H9 (cell line): ENCODE data around the gene CDHR5. TPM values are rescaled to one million over a fixed set of nuclear protein-coding genes. Genes with fewer than 3 reads are reported as not detected.

Experiments
- DNase-seq: peaks from one replicate; pipeline ENCODE4 v3.0.0-alpha.2; 2017
- H2AFZ ChIP-seq: one replicate; pipeline ENCODE4 v1.6.1; 2013; ENCODE audit warnings: mild to moderate bottlenecking, low read length, control low read depth, moderate library complexity
- H2AK5ac ChIP-seq: 2 replicates; pipeline ENCODE4 v1.6.1; 2013; ENCODE audit warnings: low read length, control low read depth, mixed read lengths; ENCODE audit not compliant: insufficient read length
- H2BK120ac ChIP-seq: one replicate; pipeline ENCODE4 v1.6.1; 2013; ENCODE audit warnings: low read depth, mild to moderate bottlenecking, low read length, control low read depth, inconsistent platforms; ENCODE audit not compliant: poor library complexity, severe bottlenecking
- H2BK12ac ChIP-seq: 2 replicates; pipeline ENCODE4 v1.6.1; 2013; ENCODE audit warnings: low read length, control low read depth, mixed read lengths, low read depth; ENCODE audit not compliant: insufficient read length
- H2BK15ac ChIP-seq: 2 replicates; pipeline ENCODE4 v1.6.1; 2013; ENCODE audit warnings: low read depth, low read length, control low read depth
- H2BK20ac ChIP-seq: one replicate; pipeline ENCODE4 v1.6.1; 2013; ENCODE audit warnings: low read depth, mild to moderate bottlenecking, low read length, control low read depth, inconsistent platforms; ENCODE audit not compliant: poor library complexity, severe bottlenecking
- H2BK5ac ChIP-seq: 2 replicates; pipeline ENCODE4 v1.6.1; 2013; ENCODE audit warnings: low read length, control low read depth, mixed read lengths; ENCODE audit not compliant: insufficient read length
- H3K14ac ChIP-seq: 2 replicates; pipeline ENCODE4 v1.6.1; 2013; ENCODE audit warnings: low read length, control low read depth; ENCODE audit not compliant: insufficient read depth
- H3K18ac ChIP-seq: 2 replicates; pipeline ENCODE4 v1.6.1; 2013; ENCODE audit warnings: low read depth, mild to moderate bottlenecking, mixed read lengths, low read length, control low read depth; ENCODE audit not compliant: insufficient read length
- H3K23ac ChIP-seq: 2 replicates; pipeline ENCODE4 v1.6.1; 2013; ENCODE audit warnings: low read length, control low read depth, mixed read lengths, low read depth; ENCODE audit not compliant: insufficient read length
- H3K23me2 ChIP-seq: 2 replicates; pipeline ENCODE4 v1.6.1; 2013; ENCODE audit warnings: low read depth, mild to moderate bottlenecking, mixed read lengths, low read length, control low read depth; ENCODE audit not compliant: insufficient read length, poor library complexity, severe bottlenecking
- H3K27ac ChIP-seq: 2 replicates; pipeline ENCODE4 v1.5.1; 2013; ENCODE audit warnings: low read length, control low read depth, mixed read lengths, low read depth; ENCODE audit not compliant: insufficient read length
- H3K27me3 ChIP-seq: 2 replicates; pipeline ENCODE4 v1.6.1; 2013; ENCODE audit warnings: low read length, control low read depth, inconsistent platforms; ENCODE audit not compliant: insufficient read depth
- H3K4ac ChIP-seq: 2 replicates; pipeline ENCODE4 v1.6.1; 2013; ENCODE audit warnings: low read depth, mild to moderate bottlenecking, control low read depth, inconsistent platforms, low read length, moderate library complexity
- H3K4me1 ChIP-seq: 2 replicates; pipeline ENCODE4 v1.6.1; 2013; ENCODE audit warnings: low read length, control low read depth, inconsistent platforms; ENCODE audit not compliant: insufficient read depth
- H3K4me2 ChIP-seq: 2 replicates; pipeline ENCODE4 v1.6.1; 2013; ENCODE audit warnings: low read length, control low read depth, mixed read lengths; ENCODE audit not compliant: insufficient read length, insufficient read depth
- H3K56ac ChIP-seq: 2 replicates; pipeline ENCODE4 v1.6.1; 2013; ENCODE audit warnings: low read depth, mild to moderate bottlenecking, mixed read lengths, low read length, control low read depth; ENCODE audit not compliant: insufficient read length
- H3K79me1 ChIP-seq: 2 replicates; pipeline ENCODE4 v1.6.1; 2013; ENCODE audit warnings: low read depth, mild to moderate bottlenecking, moderate library complexity, low read length, control low read depth, inconsistent platforms; ENCODE audit not compliant: insufficient read depth, poor library complexity, severe bottlenecking
- H3K79me2 ChIP-seq: 2 replicates; pipeline ENCODE4 v1.6.1; 2013; ENCODE audit warnings: low read length, control low read depth, inconsistent platforms; ENCODE audit not compliant: insufficient read depth
- H3K9ac ChIP-seq: 2 replicates; pipeline ENCODE4 v1.6.1; 2013; ENCODE audit warnings: low read length, control low read depth, mixed read lengths; ENCODE audit not compliant: insufficient read length; ENCODE audit errors: extremely low read depth
- H3K9me3 ChIP-seq: one replicate; pipeline ENCODE4 v1.6.1; 2013; ENCODE audit warnings: low read depth, low read length, inconsistent platforms; ENCODE audit not compliant: control insufficient read depth
- H3T11ph ChIP-seq: one replicate; pipeline ENCODE4 v1.6.1; 2013; ENCODE audit warnings: mild to moderate bottlenecking, low read length, control low read depth, inconsistent platforms
- H4K20me1 ChIP-seq: one replicate; pipeline ENCODE4 v1.6.1; 2013; ENCODE audit not compliant: control insufficient read depth, insufficient read length, insufficient read depth
- H4K5ac ChIP-seq: 2 replicates; pipeline ENCODE4 v1.6.1; 2013; ENCODE audit warnings: low read depth, mild to moderate bottlenecking, mixed read lengths, low read length, control low read depth; ENCODE audit not compliant: insufficient read length
- H4K8ac ChIP-seq: replicated peaks from 2 replicates; pipeline ENCODE4 v1.6.1; 2013; ENCODE audit warnings: low read length, control low read depth, mixed read lengths, low read depth; ENCODE audit not compliant: insufficient read length
- H4K91ac ChIP-seq: 2 replicates; pipeline ENCODE4 v1.6.1; 2013; ENCODE audit warnings: low read depth, mild to moderate bottlenecking, moderate library complexity, mixed read lengths, low read length, control low read depth; ENCODE audit not compliant: insufficient read length
- H3K27ac Mint-ChIP-seq, 3 experiments: 2 replicates in 2 of 3; 3 replicates in 1 of 3; pipeline ENCODE4 v1.8.0; 2020 to 2021; ENCODE audit warnings: mixed read lengths in 3 of 3, mild to moderate bottlenecking in 1 of 3, moderate library complexity in 1 of 3
- H3K27me3 Mint-ChIP-seq: 2 replicates; pipeline ENCODE4 v1.8.0; 2021; ENCODE audit warnings: low read depth, mild to moderate bottlenecking, moderate library complexity, mixed read lengths
- H3K36me3 Mint-ChIP-seq, 3 experiments: 2 replicates in 2 of 3; 3 replicates in 1 of 3; pipeline ENCODE4 v1.8.0; 2020 to 2021; ENCODE audit warnings: low read depth in 3 of 3, mixed read lengths in 3 of 3; ENCODE audit not compliant: insufficient read depth in 1 of 3
- H3K4me1 Mint-ChIP-seq, 2 experiments: 2 replicates each; pipeline ENCODE4 v1.8.0; 2020; ENCODE audit warnings: mixed read lengths in 2 of 2
- H3K4me3 Mint-ChIP-seq, 2 experiments: 2 replicates in 1 of 2; 3 replicates in 1 of 2; pipeline ENCODE4 v1.8.0; 2020 to 2021; ENCODE audit warnings: mild to moderate bottlenecking in 2 of 2, mixed read lengths in 2 of 2, moderate library complexity in 1 of 2
- H3K9me3 Mint-ChIP-seq, 2 experiments: 2 replicates in 1 of 2; 3 replicates in 1 of 2; pipeline ENCODE4 v1.8.0; 2020; ENCODE audit warnings: mild to moderate bottlenecking in 2 of 2, mixed read lengths in 2 of 2, moderate library complexity in 1 of 2
- CTCF ChIP-seq: fragments of 200-600 bp; sonication (generic); conservative IDR thresholded peaks from 3 replicates; pipeline ENCODE4 v1.8.0; 2021; ENCODE audit warnings: antibody characterized with exemption, mild to moderate bottlenecking
- WGBS: extraction: QIAGEN DNeasy Blood & Tissue Kit; methylation state at CpG from one replicate; pipeline ENCODE4 v1.1.7; 2013; ENCODE audit warnings: missing lambda C conversion rate, low lambda C conversion rate, mixed read lengths; ENCODE audit not compliant: insufficient read length; ENCODE audit errors: extremely low coverage; 5-methylcytosine and 5-hydroxymethylcytosine counted together
- total RNA-seq: library from RNA; stranded (reverse); gene quantifications from 2 replicates; pipeline ENCODE4 v1.2.1, GENCODE V29; 2021

Gene CDHR5
- total RNA-seq, 1 experiment from 2014 or later, result not detected

- H3K79me2 ChIP-seq, result no peaks in the 10 kb centered on the region
- H2BK5ac ChIP-seq, result no peak overlapping the region
- no peak for DNase-seq
- H3K4me1 ChIP-seq, result no peaks in the 10 kb centered on the region; the same call in 1 of the 2 replicates
- no peak overlapping the region for H3K14ac ChIP-seq
- H3K4me1 Mint-ChIP-seq, result peaks cover 15 to 24% of the 10 kb centered on the region in 2 experiments
- H3K4ac ChIP-seq, result no peak overlapping the region
- no peak for TF ChIP-seq CTCF
- no peak overlapping the region for H3T11ph ChIP-seq
- H3K36me3 Mint-ChIP-seq, result peaks cover 4 to 30% (median 11%) of the 10 kb centered on the region in 3 experiments; a peak in 6 of 7 replicates
- H3K79me1 ChIP-seq, result no peaks in the 10 kb centered on the region
- no peak overlapping the region for H4K91ac ChIP-seq
- H3K9ac ChIP-seq, result no peak overlapping the region
- no peak overlapping the region for H2AFZ ChIP-seq
- no peak overlapping the region for H3K23ac ChIP-seq
- no peak overlapping the region for H3K18ac ChIP-seq
- H3K9me3 Mint-ChIP-seq, result no peaks in the 10 kb centered on the region; a peak in 2 of 5 replicates
- no peaks in the 10 kb centered on the region for H4K20me1 ChIP-seq
- no peak overlapping the region for H2BK12ac ChIP-seq
- no peak overlapping the region; a peak in 1 of 5 replicates for H3K4me3 Mint-ChIP-seq
- no peak overlapping the region for H3K27ac Mint-ChIP-seq
- peaks cover 17% of the 10 kb centered on the region for H3K23me2 ChIP-seq
- H4K5ac ChIP-seq, result no peak overlapping the region
- no peak overlapping the region for H2AK5ac ChIP-seq
- WGBS, result no CpG with 5 or more reads among the region's 19 CpGs
- H3K56ac ChIP-seq, result no peak overlapping the region
- no peak overlapping the region for H2BK120ac ChIP-seq
- peaks cover 25% of the 10 kb centered on the region for H3K27me3 Mint-ChIP-seq
- H3K27ac ChIP-seq, result no peak overlapping the region
- H4K8ac ChIP-seq, result no peak overlapping the region
- H3K27me3 ChIP-seq, result peaks cover 20% of the 10 kb centered on the region
- H3K9me3 ChIP-seq, result no peaks in the 10 kb centered on the region
- no peak overlapping the region for H3K4me2 ChIP-seq
- no peak overlapping the region for H2BK15ac ChIP-seq
- no peak overlapping the region for H2BK20ac ChIP-seq
These were observed 17.1 kb upstream of the CDHR5 start for GRCh38 chr11:641806-642370.
